Pons (tissue), 1 donor: ENCODE measurements around the gene TMEM86A.
"Not testable (repeated sequence)": the region's sequence is repeated elsewhere in the genome, so short reads cannot be mapped to it uniquely, and the experiment has no call there.

ENCODE experiments used
- DNase-seq: peaks from one replicate; pipeline ENCODE4 v3.0.0-alpha.2; 2016; ENCODE audit warnings: low spot score

Gene TMEM86A, protein sequence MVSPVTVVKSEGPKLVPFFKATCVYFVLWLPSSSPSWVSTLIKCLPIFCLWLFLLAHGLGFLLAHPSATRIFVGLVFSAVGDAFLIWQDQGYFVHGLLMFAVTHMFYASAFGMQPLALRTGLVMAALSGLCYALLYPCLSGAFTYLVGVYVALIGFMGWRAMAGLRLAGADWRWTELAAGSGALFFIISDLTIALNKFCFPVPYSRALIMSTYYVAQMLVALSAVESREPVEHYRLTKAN

DNA sequence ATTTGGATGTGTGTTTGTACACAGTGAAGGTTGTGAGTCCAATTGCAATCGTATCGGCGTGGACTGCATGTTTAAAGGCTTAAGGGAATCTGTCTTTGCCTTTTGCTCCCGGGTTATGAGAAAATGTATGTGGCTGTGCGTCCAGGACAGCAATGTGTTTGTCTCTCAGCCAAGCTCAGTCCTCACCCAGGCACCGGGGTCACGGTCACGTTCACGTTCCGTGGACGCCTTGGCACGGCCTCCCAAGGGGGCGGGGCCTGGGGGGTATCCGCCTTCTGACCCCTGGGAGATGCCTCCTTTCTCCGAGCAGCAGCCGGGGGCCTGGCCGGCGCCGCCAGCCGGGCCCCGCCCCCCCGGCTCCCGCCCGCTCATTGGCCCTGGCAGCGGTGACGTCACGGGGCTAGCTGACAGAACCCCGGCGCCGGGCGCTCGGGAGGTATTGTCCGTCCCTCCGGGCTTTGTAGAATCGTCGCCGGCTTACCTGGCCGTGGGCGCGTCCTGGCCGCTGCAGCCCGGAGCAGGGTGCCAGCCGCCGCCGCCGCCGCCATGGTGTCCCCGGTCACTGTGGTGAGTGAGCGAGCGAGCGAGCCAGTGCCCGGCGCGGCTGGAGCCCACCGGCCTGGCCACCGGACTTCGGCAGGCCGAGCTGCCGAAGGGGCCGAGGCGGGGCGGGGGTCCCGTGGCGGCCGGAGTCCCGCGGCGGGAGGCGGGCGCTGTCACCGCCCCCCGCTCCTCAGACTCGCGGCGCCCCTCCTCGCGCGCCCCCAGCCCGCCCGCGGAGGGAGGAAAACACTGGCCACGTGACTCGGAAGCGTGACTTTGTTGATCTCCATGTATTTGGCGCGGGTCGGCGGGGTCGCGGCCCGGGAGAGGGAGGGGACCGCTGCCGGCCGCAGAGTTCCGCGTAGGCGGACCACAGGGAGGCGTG, at the start of gene TMEM86A:
Gene TMEM86A (plus strand): TSS at position 439 of the 928 bp plus-strand sequence. CDS start 108 bp downstream, at position 547.
- peak; percentile 90 for DNase-seq

DNA sequence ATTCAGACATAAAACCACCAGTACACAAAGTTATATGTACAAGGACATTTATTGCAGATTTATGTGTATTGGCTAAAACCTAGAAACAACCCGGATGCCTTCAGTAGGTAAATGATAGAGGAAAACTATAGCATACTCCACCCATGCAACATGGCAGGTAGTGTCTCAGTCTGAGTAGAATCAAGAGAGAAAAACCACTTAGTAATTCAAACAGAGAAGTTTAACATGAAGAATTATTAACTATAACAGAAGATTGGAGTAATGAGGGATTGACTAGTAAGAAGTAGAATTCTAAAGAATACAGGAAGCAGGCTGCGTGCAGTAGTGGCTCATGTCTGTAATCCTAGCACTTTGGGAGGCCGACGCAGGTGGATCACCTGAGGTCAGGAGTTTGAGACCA, 48.2 kb upstream of the TMEM86A start:
- DNase-seq = no peak

DNA sequence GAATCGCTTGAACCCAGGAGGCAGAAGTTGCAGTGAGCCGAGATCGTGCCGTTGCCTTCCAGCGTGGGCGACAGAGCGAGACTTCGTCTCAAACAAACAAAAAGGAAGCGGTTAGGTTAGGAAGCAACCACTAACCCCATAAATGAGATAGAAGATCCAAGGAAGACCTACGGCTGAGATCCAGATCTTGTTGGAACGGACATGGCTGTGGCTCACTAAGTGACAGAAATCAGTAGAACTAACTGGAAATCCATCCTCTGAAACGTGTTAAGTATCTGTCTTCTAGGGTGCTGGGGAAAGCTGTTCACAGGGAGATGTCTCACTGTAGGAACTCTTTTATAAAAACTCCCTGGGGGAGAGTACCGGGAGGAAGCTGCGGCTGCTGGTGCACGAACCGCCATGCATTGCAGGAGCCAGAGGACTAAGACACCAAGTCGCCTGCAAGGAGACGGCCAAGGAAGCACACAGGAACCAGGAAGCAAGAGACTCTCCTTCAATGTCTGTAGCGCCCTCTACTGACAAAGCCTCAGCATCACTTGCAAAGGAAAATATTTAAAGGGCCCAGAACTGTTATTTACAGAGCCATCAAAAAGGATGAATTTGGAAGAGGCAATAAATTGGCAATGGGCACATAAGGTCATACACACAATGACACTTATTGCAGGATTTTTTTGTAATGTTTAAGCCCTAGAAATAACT, 47.6 kb upstream of the TMEM86A start:
- DNase-seq = no peak

DNA sequence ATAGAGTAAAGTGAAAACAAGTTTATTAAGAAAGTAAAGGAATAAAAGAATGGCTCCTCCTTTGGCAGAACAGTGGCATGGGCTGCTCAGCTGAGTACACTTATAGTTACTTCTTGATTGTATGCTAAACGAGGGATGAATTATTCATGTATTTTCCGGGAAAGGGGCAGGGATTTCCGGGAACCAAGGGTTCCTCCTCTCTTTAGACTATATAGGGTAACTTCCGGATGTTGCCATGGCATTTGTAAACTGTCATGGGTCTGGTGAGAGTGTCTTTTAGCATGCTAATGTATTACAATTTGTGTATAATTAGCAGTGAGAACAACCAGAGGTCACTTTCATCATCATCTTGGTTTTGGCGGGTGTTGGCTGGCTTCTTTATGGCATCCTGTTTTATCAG, 40.9 kb upstream of the TMEM86A start:
- no peak for DNase-seq

DNA sequence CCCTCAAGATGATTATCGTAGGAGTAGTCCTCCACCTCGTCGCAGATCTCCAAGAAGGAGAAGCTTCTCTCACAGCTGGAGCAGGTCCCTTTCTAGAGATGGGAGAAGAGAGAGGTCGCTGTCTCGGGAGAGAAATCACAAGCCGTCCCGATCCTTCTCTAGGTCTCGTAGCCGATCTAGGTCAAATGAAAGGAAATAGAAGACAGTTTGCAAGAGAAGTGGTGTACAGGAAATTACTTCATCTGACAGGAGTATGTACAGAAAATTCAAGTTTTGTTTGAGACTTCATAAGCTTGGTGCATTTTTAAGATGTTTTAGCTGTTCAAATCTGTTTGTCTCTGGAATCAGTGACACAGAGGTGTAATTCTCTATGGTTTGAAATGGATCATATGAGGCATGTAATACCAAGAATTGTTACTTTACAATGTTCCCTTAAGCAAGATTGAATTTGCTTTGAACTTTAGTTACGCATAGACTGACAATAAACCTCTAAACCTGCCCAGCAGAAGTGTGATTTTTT, 33.2 kb upstream of the TMEM86A start:
- DNase-seq = not testable (repeated sequence)

DNA sequence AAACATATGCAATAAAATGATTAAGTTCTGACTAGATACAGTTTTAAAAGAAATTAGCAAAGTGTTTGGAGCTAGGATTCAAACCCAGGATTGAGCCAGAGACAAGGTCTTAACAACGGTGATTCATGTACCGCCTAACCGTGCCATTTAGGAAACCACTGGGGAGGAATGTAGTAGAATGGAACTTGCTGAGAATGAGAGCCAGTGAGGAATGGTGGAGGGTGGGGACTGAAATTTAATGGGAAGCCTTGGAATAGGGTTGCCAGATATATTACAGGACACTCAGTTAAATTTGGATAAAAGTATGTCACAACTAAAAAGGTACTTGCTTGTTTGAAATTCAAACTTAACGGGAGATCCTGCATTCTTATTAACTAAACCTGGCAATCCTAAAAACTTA, 30.4 kb upstream of the TMEM86A start:
- DNase-seq = no peak

DNA sequence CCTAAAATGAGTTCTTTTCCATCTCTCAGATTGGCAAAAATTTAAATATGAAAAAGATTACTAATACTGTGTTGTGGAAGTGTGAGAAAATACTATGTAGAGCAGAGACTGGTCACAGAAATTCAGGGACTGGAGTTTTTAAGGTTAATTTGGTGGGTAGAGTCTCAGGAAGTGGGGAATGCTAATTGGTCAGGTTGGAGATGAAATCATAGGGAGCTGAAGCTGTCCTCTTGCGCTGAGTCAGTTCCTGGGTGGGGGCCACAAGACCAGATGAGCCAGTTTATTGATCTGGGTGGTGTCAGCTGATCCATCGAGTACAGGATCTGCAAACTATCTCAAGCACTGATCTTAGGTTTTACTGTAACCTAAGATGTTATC, 29.4 kb upstream of the TMEM86A start:
- no peak for DNase-seq

DNA sequence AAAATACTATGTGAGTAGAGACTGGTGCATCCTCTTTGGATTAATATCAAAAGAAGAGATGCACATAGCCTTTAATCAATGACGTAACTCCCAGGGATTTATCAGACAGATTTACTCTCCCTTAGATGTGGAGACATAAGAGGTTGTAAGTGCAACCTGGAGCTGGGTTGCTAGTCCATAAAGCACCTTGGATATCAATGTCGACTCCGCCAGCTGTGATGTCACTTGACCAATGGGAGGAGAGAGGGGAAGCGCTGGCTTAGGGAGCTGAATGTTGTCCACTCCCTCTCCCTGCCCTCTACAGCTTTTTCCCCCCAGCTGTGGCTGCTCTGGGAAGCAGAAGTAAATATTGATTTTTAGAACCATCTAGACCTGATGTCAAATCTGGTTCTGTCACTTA, 28.9 kb upstream of the TMEM86A start:
- no peak for DNase-seq

DNA sequence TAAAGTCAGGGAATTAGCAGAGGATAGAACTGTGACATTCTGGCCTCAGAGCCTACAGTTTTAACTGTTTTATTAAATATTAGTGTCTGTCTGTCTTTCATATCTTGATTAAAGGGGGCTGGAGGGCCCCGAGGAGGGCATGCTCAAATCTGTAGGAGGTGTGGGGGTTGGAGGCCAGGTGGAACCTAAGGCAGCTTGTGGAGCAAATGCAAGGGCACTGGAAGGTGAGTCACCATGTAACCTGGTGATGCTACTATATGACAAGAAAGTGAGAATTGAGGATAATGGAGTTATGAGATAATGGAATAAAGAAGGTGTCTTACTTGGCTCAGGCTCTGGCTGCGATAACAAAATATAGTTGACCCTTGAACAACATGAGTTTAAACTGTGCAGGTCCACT, 27.3 kb upstream of the TMEM86A start:
- DNase-seq = no peak

DNA sequence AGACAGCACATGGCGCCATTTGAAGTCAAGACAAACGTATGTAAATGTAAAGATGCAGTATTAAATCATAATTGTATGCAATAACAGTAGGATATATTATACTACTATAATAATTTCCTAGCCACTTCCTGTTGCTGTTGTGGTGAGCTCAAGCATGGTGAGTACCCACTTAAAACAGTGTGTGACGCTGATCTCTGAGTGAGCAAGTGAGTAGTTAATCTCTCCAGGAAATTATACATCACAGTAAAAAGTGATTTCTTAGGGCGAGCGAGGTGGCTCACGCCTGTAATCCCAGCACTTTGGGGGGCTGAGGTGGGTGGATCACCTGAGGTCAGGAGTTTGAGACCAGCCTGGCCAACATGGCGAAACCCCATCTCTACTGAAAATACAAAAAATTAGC, 26.4 kb upstream of the TMEM86A start:
- not testable (repeated sequence) for DNase-seq

DNA sequence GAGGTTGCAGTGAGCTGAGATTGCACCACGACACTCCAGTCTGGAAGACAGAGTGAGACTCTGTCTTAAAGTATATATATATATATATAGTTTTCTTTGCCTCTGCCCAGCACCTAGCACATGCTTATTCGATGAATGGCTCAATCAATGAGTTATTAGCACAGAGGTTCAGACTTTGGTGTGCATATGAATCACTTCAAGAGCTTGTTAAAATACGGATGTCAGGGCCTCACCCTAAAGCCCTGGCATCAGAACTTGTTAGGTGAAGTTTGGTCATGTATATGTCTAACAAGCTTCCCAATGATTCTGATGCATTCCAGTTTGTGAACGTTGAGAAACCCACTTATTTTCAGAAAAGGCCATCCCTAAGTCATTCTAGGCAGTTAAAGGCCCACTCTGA, 21.8 kb upstream of the TMEM86A start:
- DNase-seq = no peak

DNA sequence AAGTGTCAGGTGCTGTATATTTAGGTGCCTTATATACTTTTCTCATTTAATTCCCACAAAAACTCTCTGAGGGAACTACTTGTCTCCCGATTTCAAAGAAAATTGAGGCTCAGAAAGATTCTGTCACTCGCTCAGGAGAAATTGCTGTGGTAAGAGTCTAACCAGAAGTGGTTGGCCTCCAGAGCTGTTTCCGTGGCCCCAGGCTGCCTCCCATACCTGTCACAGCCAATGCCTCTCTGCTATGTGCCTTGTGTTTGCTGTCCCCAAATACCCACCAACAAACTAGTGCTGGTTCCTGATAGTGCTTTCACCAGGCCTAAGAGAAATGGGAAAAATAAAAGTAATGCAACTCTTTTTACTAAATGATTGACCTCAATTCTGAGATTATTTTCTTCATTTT, 21.0 kb upstream of the TMEM86A start:
- DNase-seq = no peak

DNA sequence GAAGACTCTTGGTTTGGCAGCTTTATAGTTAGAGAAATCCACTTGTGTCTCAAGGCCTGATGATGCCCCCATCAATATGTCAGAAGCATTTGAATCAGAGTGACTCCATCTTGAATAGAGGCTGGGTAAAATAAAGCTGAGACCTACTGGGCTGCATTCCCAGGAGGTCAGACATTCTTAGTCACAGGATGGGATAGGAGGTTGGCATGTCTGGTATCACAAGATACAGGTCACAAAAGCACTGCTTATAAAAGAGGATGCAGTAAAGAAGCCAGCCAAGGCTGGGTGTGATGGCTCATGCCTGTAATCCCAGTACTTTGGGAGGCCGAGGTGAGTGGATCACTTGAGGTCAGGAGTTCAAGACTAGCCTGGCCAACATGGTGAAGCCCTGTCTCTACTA, 16.6 kb upstream of the TMEM86A start:
- DNase-seq = not testable (repeated sequence)

DNA sequence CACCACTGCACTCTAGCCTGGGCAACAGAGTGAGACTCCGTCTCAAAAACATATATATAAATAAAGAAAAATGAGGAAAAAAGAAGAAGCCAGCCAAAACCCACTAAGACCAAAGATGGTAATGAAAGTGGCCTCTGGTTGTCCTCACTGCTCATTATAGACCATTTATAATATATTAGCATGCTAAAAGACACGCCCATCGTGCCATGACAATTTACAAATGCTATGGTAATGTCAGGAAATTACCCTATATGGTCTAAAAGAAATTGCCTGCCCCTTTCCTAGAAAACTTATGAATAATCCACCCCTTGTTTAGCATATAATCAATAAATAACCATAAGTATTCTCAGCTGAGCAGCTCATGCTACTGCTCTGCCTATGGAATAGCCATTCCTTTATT, 16.1 kb upstream of the TMEM86A start:
- no peak for DNase-seq

DNA sequence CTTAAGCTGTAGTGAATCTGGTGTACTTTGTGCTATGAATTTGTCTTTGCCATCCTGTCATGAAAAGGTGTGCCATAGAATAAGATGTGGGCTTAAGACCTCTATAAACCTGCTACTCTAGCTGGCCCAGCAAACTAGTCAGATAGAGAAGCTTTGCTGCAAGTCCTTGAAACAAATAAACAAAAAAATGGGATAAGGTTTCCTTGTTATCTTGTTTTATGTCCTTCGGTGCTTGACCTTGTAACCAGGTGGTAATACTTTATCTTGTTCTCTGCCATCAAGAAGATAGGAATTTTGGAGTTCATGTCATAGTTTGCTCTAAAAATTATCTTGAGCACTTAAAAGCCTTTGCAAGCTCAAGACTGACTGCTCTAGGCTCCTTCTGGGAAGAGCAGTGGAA, 14.3 kb upstream of the TMEM86A start:
- no peak for DNase-seq

DNA sequence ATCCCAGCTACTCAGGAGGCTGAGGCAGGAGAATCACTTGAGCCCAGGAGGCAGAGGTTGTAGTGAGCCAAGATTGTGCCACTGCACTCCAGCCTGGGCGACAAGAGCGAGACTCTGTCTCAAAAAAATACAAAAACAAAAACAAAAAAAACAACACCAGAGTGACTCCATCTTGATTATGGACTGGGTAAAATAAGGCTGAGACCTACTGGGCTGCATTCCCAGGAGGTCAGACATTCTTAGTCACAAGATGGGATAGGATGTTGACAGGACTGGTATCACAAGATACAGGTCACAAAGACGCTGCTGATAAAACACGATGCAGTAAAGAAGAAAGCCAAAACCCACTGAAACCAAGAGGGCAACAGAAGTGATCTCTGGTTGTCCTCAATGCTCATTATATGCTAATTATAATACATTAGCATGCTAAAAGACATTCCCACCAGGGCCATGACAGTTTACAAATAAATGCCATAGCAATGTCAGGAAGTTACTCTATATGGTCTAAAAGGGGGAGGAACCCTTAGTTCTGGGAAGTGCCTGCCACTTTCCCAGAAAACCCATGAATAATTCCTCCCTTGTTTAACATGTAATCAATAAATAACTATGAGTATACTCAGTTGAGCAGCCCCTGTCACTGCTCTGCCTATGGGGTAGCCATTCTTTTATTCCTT, 7.0 kb upstream of the TMEM86A start:
- not testable (repeated sequence) for DNase-seq

DNA sequence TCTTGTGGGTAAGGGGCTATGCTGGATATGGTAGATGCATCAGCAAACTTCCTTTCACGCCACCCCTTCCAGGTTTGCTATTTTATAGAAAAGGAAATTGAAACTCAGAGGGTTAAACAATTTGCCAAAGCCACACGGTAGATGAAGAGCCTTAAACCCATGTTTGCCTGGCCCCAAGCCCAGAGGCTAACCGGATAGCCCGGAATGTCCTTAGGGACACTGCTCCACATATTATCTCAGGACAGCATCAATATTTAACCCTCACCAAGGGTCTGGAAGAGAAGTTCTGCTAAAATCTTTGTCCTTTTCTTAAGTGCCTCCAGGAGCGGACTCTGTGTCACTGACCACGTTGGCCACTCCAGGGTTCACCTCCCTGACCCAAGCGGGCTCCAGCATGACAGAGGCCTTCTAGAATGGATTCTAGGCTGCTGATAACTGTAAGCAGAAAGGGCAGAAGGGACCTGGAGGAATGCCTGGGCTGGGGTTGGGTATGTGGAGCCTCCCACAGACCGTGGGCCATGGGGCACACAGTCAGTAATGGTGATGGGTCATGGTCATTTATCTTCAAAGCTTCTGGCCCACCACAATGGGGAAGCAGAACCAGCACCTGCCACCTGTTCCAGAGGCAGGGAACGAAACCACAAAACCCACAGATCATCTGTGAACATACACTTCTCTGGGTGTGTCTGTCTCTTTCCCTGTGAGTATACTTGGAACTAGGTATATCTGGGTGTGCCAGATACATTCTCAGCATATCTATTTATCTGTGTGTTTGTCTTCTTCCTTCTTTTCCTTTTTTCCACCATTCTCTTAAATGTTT, 5.4 kb upstream of the TMEM86A start:
- no peak for DNase-seq

DNA sequence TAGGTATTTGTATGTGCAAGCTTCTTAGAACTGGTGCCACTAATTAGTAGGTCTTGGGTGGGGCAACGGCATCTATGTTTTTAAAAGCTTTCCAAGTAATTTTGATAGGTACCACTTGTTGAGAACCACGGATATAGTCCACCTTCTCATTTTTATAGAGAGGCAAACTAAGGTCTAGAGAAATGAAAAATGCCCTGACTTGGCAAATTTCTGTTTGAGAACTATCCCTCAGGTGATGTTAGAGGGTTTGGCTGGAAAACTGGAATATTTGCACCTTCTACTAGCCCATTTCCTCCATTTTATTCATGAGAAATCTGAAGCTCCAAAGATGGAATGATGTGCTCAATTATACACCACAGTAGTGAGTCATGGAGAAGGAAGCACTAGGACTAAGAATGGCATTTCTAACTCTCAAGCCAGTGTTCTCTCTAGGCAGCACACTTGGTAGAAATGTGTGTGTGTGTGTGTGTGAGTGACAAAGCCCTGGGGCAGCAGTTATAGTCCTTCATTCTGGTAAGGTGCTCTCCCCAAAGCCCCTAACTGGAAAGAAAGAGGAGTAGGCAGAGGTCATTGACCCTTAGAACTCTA, 1.8 kb upstream of the TMEM86A start:
- no peak for DNase-seq

DNA sequence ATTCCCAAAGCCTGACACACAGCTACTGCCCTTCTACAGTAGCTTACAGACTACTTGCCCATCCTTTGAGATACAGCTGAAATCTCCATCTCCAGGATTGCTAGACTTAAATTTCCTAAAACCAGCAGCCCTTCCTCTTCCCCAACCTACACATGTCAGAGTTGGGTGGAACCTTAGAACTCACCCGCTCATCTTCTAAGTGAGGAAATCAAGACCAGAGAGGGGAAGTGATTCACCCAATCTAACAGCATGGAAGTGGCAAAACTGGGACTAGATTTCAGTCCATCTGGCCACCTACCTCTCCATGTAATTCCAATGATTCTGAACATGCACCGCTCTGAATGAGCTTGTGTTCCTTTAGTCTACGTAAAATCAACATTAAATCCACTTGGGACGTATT, 1.0 kb upstream of the TMEM86A start:
- peak; percentile 29 for DNase-seq

DNA sequence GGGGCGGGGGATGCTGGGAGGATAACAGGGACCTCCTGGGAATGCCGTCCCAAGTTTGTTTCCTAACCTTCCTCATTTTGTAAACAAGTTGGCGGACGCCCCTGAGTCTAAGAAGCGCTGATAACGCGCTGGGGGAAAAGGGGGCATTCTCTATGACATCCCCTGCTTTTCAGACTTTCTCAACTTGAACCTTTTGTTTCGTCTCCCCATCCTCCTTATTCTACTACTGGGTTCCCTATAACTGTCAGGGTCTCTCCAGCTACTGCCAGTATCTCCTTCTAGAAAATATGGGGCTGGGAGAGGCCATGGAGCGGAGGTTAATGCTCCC, 654 bp downstream of the TMEM86A start:
- DNase-seq = no peak

DNA sequence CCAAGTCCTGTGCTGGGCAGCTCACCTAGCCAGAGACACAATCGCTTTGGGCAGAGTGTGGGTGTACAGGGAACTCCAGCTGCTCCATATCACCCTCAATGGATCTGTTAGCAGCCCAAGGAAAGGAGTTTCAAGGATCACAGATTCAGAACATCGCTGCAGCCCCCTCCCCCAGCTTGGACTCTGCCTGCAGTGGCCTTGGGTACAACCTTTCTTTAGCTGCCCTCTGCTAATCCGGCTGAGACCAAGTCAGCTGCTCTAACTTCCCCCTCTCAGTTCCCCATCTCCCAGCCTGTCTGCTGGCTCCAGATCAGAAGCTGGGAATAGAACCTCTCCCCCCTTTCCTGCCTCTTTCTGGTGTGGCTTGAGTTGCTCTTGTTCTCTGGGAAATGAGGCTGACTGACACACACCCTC, 1.3 kb downstream of the TMEM86A start:
- peak; percentile 81 for DNase-seq
